CD14-positive monocyte (primary cell): ENCODE measurements around the gene RIC3. TPM values are rescaled to one million over a fixed set of nuclear protein-coding genes. Genes with fewer than 3 reads are reported as not detected.
A peak's percentile ranks its signal among the peaks of the same experiment; 100 is the strongest.

ENCODE experiments used
- DNase-seq, 3 donors: peaks; one replicate each; pipeline ENCODE4 v3.0.0-alpha.2; 2011 to 2022
- H2AFZ ChIP-seq: 2 replicates; pipeline ENCODE4 v1.6.0; 2012; ENCODE audit warnings: mild to moderate bottlenecking, low read depth, low read length, inconsistent platforms; ENCODE audit not compliant: insufficient read depth, poor library complexity, severe bottlenecking
- H3K27ac ChIP-seq, 2 donors: 1 replicate in 1 of 2; 2 replicates in 1 of 2; pipeline ENCODE4 v1.5.1; 2012 to 2013; ENCODE audit warnings: low read length in 2 of 2, control low read depth in 1 of 2, inconsistent platforms in 1 of 2, low read depth in 1 of 2, mild to moderate bottlenecking in 1 of 2
- H3K27me3 ChIP-seq, 2 donors: one replicate each; pipeline versions ENCODE4 v1.6.0 to v1.6.1; 2011 to 2013; ENCODE audit warnings: low read length in 2 of 2; ENCODE audit not compliant: control insufficient read depth in 2 of 2, insufficient read depth in 2 of 2
- H3K36me3 ChIP-seq, 2 donors: replicated peaks in 1 of 2; 1 replicate in 1 of 2; 2 replicates in 1 of 2; pipeline versions ENCODE4 v1.5.1 to v1.6.1; 2012 to 2013; ENCODE audit warnings: low read length in 2 of 2, control low read depth in 1 of 2, inconsistent platforms in 1 of 2, mild to moderate bottlenecking in 1 of 2; ENCODE audit not compliant: insufficient read depth in 2 of 2, control insufficient read depth in 1 of 2
- H3K4me1 ChIP-seq, 2 donors: 1 replicate in 1 of 2; 2 replicates in 1 of 2; pipeline versions ENCODE4 v1.5.1 to v1.6.1; 2012 to 2013; ENCODE audit warnings: low read length in 2 of 2, control low read depth in 1 of 2, inconsistent platforms in 1 of 2, mild to moderate bottlenecking in 1 of 2, moderate library complexity in 1 of 2; ENCODE audit not compliant: insufficient read depth in 2 of 2, control insufficient read depth in 1 of 2
- H3K4me2 ChIP-seq: replicated peaks from 2 replicates; pipeline ENCODE3; 2012; ENCODE audit warnings: low read length, moderate library complexity, mild to moderate bottlenecking; ENCODE audit not compliant: poor library complexity, severe bottlenecking; ENCODE audit errors: extremely low read depth
- H3K4me3 ChIP-seq, 3 experiments: fragments of 200-600 bp in 1 of 3; sonication (generic) in 1 of 3; replicated peaks in 1 of 3; 1 replicate in 2 of 3; 2 replicates in 1 of 3; pipeline ENCODE4 v1.5.1; 2011 to 2013; ENCODE audit warnings: low read length in 3 of 3, mild to moderate bottlenecking in 3 of 3, control low read depth in 2 of 3, low read depth in 2 of 3, inconsistent platforms in 1 of 3, moderate library complexity in 1 of 3
- H3K79me2 ChIP-seq: 2 replicates; pipeline ENCODE4 v1.6.0; 2012; ENCODE audit warnings: mild to moderate bottlenecking, control low read depth, inconsistent platforms, low read length, moderate library complexity; ENCODE audit not compliant: insufficient read depth
- H3K9ac ChIP-seq: 2 replicates; pipeline ENCODE4 v1.6.0; 2017; ENCODE audit warnings: low read length, mild to moderate bottlenecking; ENCODE audit not compliant: insufficient read depth, poor library complexity, severe bottlenecking
- H3K9me3 ChIP-seq, 2 donors: replicated peaks in 1 of 2; 1 replicate in 1 of 2; 2 replicates in 1 of 2; pipeline versions ENCODE4 v1.5.1 to v1.6.1; 2012 to 2013; ENCODE audit warnings: low read length in 2 of 2, control low read depth in 1 of 2; ENCODE audit not compliant: control insufficient read depth in 1 of 2, insufficient read depth in 1 of 2
- H4K20me1 ChIP-seq: 2 replicates; pipeline ENCODE4 v1.6.0; 2012; ENCODE audit warnings: mild to moderate bottlenecking, low read length, control low read depth, moderate library complexity; ENCODE audit not compliant: insufficient read depth
- H3K27ac Mint-ChIP-seq, 7 donors: one replicate each; pipeline ENCODE4 v1.8.0; 2020; ENCODE audit warnings: mild to moderate bottlenecking in 7 of 7, mixed read lengths in 7 of 7, moderate library complexity in 6 of 7, inconsistent platforms in 2 of 7
- H3K27me3 Mint-ChIP-seq, 3 donors: one replicate each; pipeline ENCODE4 v1.8.0; 2021 to 2022; ENCODE audit warnings: low read depth in 3 of 3, mild to moderate bottlenecking in 3 of 3, mixed read lengths in 3 of 3, moderate library complexity in 3 of 3, inconsistent platforms in 1 of 3
- H3K36me3 Mint-ChIP-seq, 2 donors: one replicate each; pipeline ENCODE4 v1.8.0; 2020; ENCODE audit warnings: mixed read lengths in 2 of 2, inconsistent platforms in 1 of 2, mild to moderate bottlenecking in 1 of 2
- H3K4me1 Mint-ChIP-seq: one replicate; pipeline ENCODE4 v1.8.0; 2020; ENCODE audit warnings: mild to moderate bottlenecking, mixed read lengths
- H3K4me3 Mint-ChIP-seq, 2 donors: one replicate each; pipeline ENCODE4 v1.8.0; 2020; ENCODE audit warnings: mild to moderate bottlenecking in 2 of 2, mixed read lengths in 2 of 2, moderate library complexity in 1 of 2
- H3K9me3 Mint-ChIP-seq, 7 donors: one replicate each; pipeline ENCODE4 v1.8.0; 2020 to 2022; ENCODE audit warnings: mixed read lengths in 7 of 7, mild to moderate bottlenecking in 6 of 7, moderate library complexity in 6 of 7, inconsistent platforms in 2 of 7
- WGBS: methylation state at CpG from one replicate; pipeline ENCODE4 v1.1.5; 2013; ENCODE audit warnings: missing lambda C conversion rate; ENCODE audit not compliant: insufficient coverage; 5-methylcytosine and 5-hydroxymethylcytosine counted together
- intact Hi-C, 2 donors: fragments of 100-400 bp; cut with micrococcal nuclease; formaldehyde crosslinking; loops; one replicate each; pipeline versions ENCODE4 v1.15.0 to v1.15.1; 2023
- polyA plus RNA-seq, 3 donors: library from polyadenylated mRNA; depleted of rRNA in 1 of 3; unstranded in 2 of 3; stranded (reverse) in 1 of 3; fragments of 300-500 nt in 2 of 3; fragments of >200 nt in 1 of 3; fragmentation: Illumina TruSeq in 2 of 3; gene quantifications; 1 replicate in 2 of 3; 2 replicates in 1 of 3; pipeline ENCODE4 v1.2.3, GENCODE V29; 2012 to 2021
- TF ChIP-seq, protein P1 (sequence below): fragments of 200-600 bp; IDR thresholded peaks from one replicate; pipeline ENCODE4 v1.8.0; 2022; ENCODE audit warnings: antibody characterized with exemption, mild to moderate bottlenecking

RIC3 gene
- polyA plus RNA-seq, 3 donors = 0.17 TPM; not detected in 2

GRCh38 chr11:8205566-8205965 lies 36.7 kb upstream of the RIC3 start:
- no peaks in the 10 kb centered on the region for H3K27me3 ChIP-seq
- DNase-seq = no peak
- peaks cover 74 to 75% of the 10 kb centered on the region in 2 donors for H3K4me1 ChIP-seq
- TF ChIP-seq, protein P1, sequence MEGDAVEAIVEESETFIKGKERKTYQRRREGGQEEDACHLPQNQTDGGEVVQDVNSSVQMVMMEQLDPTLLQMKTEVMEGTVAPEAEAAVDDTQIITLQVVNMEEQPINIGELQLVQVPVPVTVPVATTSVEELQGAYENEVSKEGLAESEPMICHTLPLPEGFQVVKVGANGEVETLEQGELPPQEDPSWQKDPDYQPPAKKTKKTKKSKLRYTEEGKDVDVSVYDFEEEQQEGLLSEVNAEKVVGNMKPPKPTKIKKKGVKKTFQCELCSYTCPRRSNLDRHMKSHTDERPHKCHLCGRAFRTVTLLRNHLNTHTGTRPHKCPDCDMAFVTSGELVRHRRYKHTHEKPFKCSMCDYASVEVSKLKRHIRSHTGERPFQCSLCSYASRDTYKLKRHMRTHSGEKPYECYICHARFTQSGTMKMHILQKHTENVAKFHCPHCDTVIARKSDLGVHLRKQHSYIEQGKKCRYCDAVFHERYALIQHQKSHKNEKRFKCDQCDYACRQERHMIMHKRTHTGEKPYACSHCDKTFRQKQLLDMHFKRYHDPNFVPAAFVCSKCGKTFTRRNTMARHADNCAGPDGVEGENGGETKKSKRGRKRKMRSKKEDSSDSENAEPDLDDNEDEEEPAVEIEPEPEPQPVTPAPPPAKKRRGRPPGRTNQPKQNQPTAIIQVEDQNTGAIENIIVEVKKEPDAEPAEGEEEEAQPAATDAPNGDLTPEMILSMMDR = no peak
- Mint-ChIP-seq H3K27me3 (peaks cover 0 to 5% (median 2%) of the 10 kb centered on the region in 3 donors), H3K36me3 (peaks cover 6 to 9% of the 10 kb centered on the region in 2 donors), H3K9me3 (peaks cover 0 to 3% (median 0%) of the 10 kb centered on the region in 7 donors), H3K4me3 (peak overlapping the region in 1 of 2 donors; percentile 71), H3K4me1 (peaks cover 74% of the 10 kb centered on the region), H3K27ac (peak overlapping the region; percentile 88 to 96 (median 94))
- peak overlapping the region; percentile 63 for H3K4me2 ChIP-seq
- WGBS = 88% methylated on average over 3 of the region's 8 CpGs
- peak overlapping the region; percentile 83 for H2AFZ ChIP-seq
- no peaks in the 10 kb centered on the region for H3K79me2 ChIP-seq
- intact Hi-C loops = no loop called here
- H4K20me1 ChIP-seq = no peaks in the 10 kb centered on the region
- H3K9me3 ChIP-seq = no peaks in the 10 kb centered on the region
- H3K4me3 ChIP-seq = peak overlapping the region in 1 of 3 experiments; percentile 62
- no peak overlapping the region for H3K9ac ChIP-seq
- H3K36me3 ChIP-seq = no peaks in the 10 kb centered on the region
- H3K27ac ChIP-seq = peak overlapping the region; percentile 86 to 92

GRCh38 chr11:8204596-8204995 lies 35.8 kb upstream of the RIC3 start:
- no peaks in the 10 kb centered on the region for H3K36me3 ChIP-seq
- H3K9me3 ChIP-seq = no peaks in the 10 kb centered on the region
- no peak overlapping the region for H3K4me3 ChIP-seq
- no peaks in the 10 kb centered on the region for H3K79me2 ChIP-seq
- Mint-ChIP-seq H3K27ac (peak overlapping the region in 4 of 7 donors; percentile 24 to 74 (median 60)), H3K4me1 (peaks cover 74% of the 10 kb centered on the region), H3K27me3 (peaks cover 0 to 3% (median 0%) of the 10 kb centered on the region in 3 donors), H3K4me3 (no peak overlapping the region), H3K9me3 (peaks cover 0 to 3% (median 0%) of the 10 kb centered on the region in 7 donors), H3K36me3 (peaks cover 6 to 9% of the 10 kb centered on the region in 2 donors)
- H3K4me2 ChIP-seq = no peak overlapping the region
- 100% methylated on average over 2 of the region's 5 CpGs for WGBS
- H2AFZ ChIP-seq = no peak overlapping the region
- no peaks in the 10 kb centered on the region for H3K27me3 ChIP-seq
- DNase-seq = no peak
- H3K27ac ChIP-seq = peak overlapping the region; percentile 90 to 92
- intact Hi-C loops = no loop called here
- H3K4me1 ChIP-seq = peaks cover 74 to 75% of the 10 kb centered on the region in 2 donors
- H3K9ac ChIP-seq = no peak overlapping the region
- TF ChIP-seq, protein P1 = no peak
- no peaks in the 10 kb centered on the region for H4K20me1 ChIP-seq
